K562 treated with DMSO at 1 percent for 48 hours (cell line): ENCODE results near the gene EEF2KMT. TPM values are rescaled to one million over a fixed set of nuclear protein-coding genes. Genes with fewer than 3 reads are reported as not detected.

Experiments
- total RNA-seq: library from RNA; unstranded; fragments of 300-600 nt; gene quantifications from 2 replicates; pipeline ENCODE4 v1.2.3, GENCODE V29; 2022; ENCODE audit warnings: low replicate concordance; ENCODE audit errors: extremely low read depth

Gene EEF2KMT
- total RNA-seq, result not detected in 2 replicates

GRCh38 chr16:5097470-5098220 lies at the start of gene EEF2KMT:
Gene EEF2KMT (minus strand): TSS chr16:5097795. CDS start chr16:5097739, 56 bp downstream.

GRCh38 chr16:5071681-5072333 lies 25.8 kb downstream of the EEF2KMT start, which contains the start of gene ALG1:
Gene ALG1 (plus strand): TSS chr16:5071843. CDS start chr16:5071850, 7 bp downstream.

DNA sequence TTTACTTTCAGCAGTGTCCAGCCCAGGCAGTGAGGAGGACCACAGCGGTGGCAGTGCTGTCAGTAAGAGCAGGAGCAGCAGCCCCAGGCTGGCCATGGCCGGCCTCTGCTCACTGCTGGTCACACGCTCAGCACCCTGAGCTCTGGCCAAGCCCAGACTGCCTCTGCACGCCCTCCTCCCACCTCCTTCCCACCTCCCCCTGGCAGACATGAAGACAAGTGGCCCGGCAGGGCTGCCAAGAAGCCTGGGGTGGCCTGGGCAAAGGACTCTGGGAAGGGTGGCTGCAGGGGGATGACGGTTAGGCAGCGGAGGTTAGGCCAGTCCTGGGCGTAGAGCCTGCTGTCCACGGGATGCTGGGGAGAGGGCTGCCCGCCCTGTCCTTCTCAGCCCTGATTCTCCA lies 31.8 kb downstream of the EEF2KMT start, which contains the start of gene C16orf89:
Gene C16orf89 (minus strand): TSS at position 144 of the 400 bp plus-strand sequence. CDS start 48 bp downstream, at position 96.

Other genes starting within 250 kb of the EEF2KMT start
- gene PPL, start 160.6 kb downstream of the EEF2KMT start, total RNA-seq, result not detected in 2 replicates
- gene SEC14L5, start 139.5 kb downstream of the EEF2KMT start, total RNA-seq, result not detected in 2 replicates
- not detected in 2 replicates for gene NAGPA, start 63.9 kb downstream of the EEF2KMT start, total RNA-seq
- not detected in 2 replicates for gene C16orf89, start 31.8 kb downstream of the EEF2KMT start, total RNA-seq
- not detected in 2 replicates for gene ALG1, start 26.0 kb downstream of the EEF2KMT start, total RNA-seq